Thymus (tissue), 11 donors: Measurements from ENCODE around the gene DOCK3. TPM values are rescaled to one million over a fixed set of nuclear protein-coding genes. Genes with fewer than 3 reads are reported as not detected.
"Not testable (repeated sequence)": the region's sequence is repeated elsewhere in the genome, so short reads cannot be mapped to it uniquely, and the experiment has no call there.

Experiments used
- DNase-seq, 9 donors: peaks; one replicate each; pipeline ENCODE4 v3.0.0-alpha.2; 2013; ENCODE audit warnings: low spot score in 9 of 9, low read depth in 6 of 9, missing footprints in 1 of 9
- H3K27ac ChIP-seq, 2 donors: one replicate each; pipeline ENCODE4 v1.5.1; 2013; ENCODE audit warnings: control low read depth in 1 of 2, low read depth in 1 of 2, low read length in 1 of 2, mild to moderate bottlenecking in 1 of 2, moderate library complexity in 1 of 2
- H3K27me3 ChIP-seq, 2 donors: one replicate each; pipeline ENCODE4 v1.5.1; 2013; ENCODE audit warnings: low read length in 1 of 2; ENCODE audit not compliant: control insufficient read depth in 2 of 2, insufficient read depth in 1 of 2
- H3K36me3 ChIP-seq, 2 donors: one replicate each; pipeline ENCODE4 v1.5.1; 2013; ENCODE audit warnings: low read length in 1 of 2, mild to moderate bottlenecking in 1 of 2, moderate library complexity in 1 of 2; ENCODE audit not compliant: control insufficient read depth in 2 of 2, insufficient read depth in 2 of 2
- H3K4me1 ChIP-seq, 2 donors: one replicate each; pipeline ENCODE4 v1.5.1; 2013; ENCODE audit warnings: low read length in 2 of 2; ENCODE audit not compliant: control insufficient read depth in 2 of 2, insufficient read depth in 2 of 2
- H3K4me3 ChIP-seq, 2 donors: one replicate each; pipeline ENCODE4 v1.5.1; 2013; ENCODE audit warnings: low read length in 2 of 2, control low read depth in 1 of 2, mild to moderate bottlenecking in 1 of 2
- H3K9me3 ChIP-seq, 2 donors: one replicate each; pipeline ENCODE4 v1.5.1; 2013; ENCODE audit warnings: low read length in 1 of 2, mild to moderate bottlenecking in 1 of 2; ENCODE audit not compliant: control insufficient read depth in 2 of 2, insufficient read depth in 1 of 2
- WGBS: extraction: QIAGEN DNeasy Blood & Tissue Kit; methylation state at CpG from one replicate; pipeline ENCODE4 v1.1.7; 2013; 5-methylcytosine and 5-hydroxymethylcytosine counted together
- polyA plus RNA-seq: library from polyadenylated mRNA; stranded (reverse); fragments of 200-250 nt; gene quantifications from one replicate; pipeline ENCODE4 v1.2.3, GENCODE V29; 2013
- total RNA-seq: library from RNA; stranded (reverse); fragments of 120-200 nt; gene quantifications from one replicate; pipeline ENCODE4 v1.2.4, GENCODE V29; 2013
- donor health status: healthy.

The DOCK3 gene
- total and polyA plus RNA-seq, 2 donors: 0.05 to 0.21 TPM

GRCh38 chr3:51354731-51355615 lies 680.2 kb downstream of the DOCK3 start:
- Histone ChIP-seq H3K36me3 (no peaks in the 10 kb centered on the region), H3K27me3 (no peaks in the 10 kb centered on the region), H3K4me3 (no peak overlapping the region), H3K4me1 (no peaks in the 10 kb centered on the region), H3K9me3 (no peaks in the 10 kb centered on the region), H3K27ac (no peak overlapping the region)
- 97% methylated on average over 9 of the region's 9 CpGs for WGBS
- no peak for DNase-seq

DNA sequence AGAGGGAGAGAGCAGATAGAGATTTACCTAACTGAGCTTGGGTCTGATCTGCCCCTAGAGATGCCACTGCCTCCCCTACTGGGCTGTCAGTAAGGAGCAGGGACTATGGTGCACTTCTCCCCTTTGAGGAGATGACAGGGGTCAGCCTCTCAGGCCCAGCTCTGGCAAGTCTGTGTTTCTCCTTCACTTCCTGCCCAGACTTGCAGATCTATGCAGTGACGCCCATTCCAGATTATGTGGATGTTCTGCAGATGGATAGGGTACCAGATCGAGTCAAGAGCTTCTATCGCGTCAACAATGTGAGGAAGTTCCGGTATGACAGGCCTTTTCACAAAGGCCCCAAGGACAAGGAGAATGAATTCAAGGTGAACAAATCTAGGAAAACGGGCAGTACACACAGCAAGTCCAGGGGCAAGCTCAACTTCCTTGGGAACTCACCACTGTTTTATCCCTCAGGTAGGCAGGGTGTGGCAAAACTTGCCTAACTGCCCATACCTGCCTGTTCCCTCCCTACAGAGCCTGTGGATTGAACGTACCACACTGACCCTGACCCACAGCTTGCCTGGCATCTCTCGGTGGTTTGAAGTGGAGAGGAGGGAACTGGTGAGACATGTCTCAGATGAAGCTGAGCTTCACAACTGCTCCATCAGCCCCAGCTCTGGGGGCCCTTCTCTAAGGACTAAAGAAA lies 681.3 kb downstream of the DOCK3 start:
- Histone ChIP-seq H3K27ac (no peak overlapping the region), H3K9me3 (no peaks in the 10 kb centered on the region), H3K36me3 (no peaks in the 10 kb centered on the region), H3K4me3 (no peak overlapping the region), H3K27me3 (no peaks in the 10 kb centered on the region), H3K4me1 (no peaks in the 10 kb centered on the region)
- no peak for DNase-seq
- 82% methylated on average over 8 of the region's 8 CpGs for WGBS

DNA sequence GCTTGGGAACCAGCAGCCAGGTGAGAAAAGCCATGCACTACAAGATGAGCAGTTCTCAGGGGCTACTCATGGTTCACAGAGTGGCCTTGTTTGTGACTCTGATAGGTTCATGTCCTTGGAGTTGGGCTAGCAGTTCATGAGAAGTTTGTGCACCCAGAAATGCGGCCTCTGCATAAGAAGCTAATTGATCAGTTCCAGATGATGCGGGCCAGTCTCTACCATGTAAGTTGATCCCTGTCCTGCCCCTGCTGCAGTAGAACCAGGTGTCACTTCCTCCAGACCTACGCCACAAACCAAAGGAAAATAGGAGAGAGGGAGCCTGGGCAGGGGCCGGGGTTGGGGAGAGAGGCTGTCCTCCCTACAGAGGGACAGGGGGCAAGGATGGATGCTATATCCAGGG lies 683.1 kb downstream of the DOCK3 start:
- no peak overlapping the region for H3K4me3 ChIP-seq
- WGBS: 70% methylated on average over 4 of the region's 4 CpGs
- H3K4me1 ChIP-seq: no peaks in the 10 kb centered on the region
- H3K27me3 ChIP-seq: no peaks in the 10 kb centered on the region
- DNase-seq: no peak
- H3K36me3 ChIP-seq: no peaks in the 10 kb centered on the region
- no peaks in the 10 kb centered on the region for H3K9me3 ChIP-seq
- H3K27ac ChIP-seq: no peak overlapping the region

- no peak for DNase-seq
Observed at GRCh38 chr3:51358981-51359380, 684.3 kb downstream of the DOCK3 start.

DNA sequence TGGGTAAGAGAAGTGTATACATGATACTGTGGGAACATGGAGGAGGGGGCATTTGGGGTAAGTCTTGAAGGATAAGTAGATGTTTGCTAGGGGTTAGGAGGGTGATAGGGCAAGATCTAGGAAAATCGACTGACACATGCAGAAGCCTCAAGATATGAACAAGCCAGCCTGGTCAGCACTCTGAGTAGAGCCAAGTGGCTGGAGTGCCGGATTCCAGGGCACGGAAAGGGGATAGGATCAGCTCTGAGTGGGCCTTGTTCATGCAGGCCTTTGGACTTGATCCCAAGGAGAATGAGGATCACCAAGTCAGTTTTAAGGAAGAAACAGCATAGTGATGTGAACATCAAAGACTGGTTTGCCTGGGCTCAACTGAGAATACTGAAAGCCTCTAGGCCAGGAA lies 686.1 kb downstream of the DOCK3 start:
- Histone ChIP-seq H3K27me3 (no peaks in the 10 kb centered on the region), H3K27ac (no peak overlapping the region), H3K9me3 (no peaks in the 10 kb centered on the region), H3K36me3 (no peaks in the 10 kb centered on the region), H3K4me1 (no peaks in the 10 kb centered on the region), H3K4me3 (no peak overlapping the region)
- 95% methylated on average over 3 of the region's 3 CpGs for WGBS
- no peak for DNase-seq

More at GRCh38 chr3:51358981-51359380, 684.3 kb downstream of the DOCK3 start:
- H3K4me1 ChIP-seq: no peaks in the 10 kb centered on the region
- no peaks in the 10 kb centered on the region for H3K36me3 ChIP-seq
- no peaks in the 10 kb centered on the region for H3K27me3 ChIP-seq
- H3K4me3 ChIP-seq: no peak overlapping the region
- H3K27ac ChIP-seq: no peak overlapping the region
- 88% methylated on average over 3 of the region's 3 CpGs for WGBS
- H3K9me3 ChIP-seq: no peaks in the 10 kb centered on the region

GRCh38 chr3:51361746-51362145 lies 687.0 kb downstream of the DOCK3 start:
- Histone ChIP-seq H3K4me1 (no peaks in the 10 kb centered on the region), H3K9me3 (no peaks in the 10 kb centered on the region), H3K4me3 (no peak overlapping the region), H3K36me3 (no peaks in the 10 kb centered on the region), H3K27ac (no peak overlapping the region), H3K27me3 (no peaks in the 10 kb centered on the region)
- 96% methylated on average over 6 of the region's 6 CpGs for WGBS
- no peak for DNase-seq

GRCh38 chr3:51362476-51362875 lies 687.7 kb downstream of the DOCK3 start:
- DNase-seq: no peak
- Histone ChIP-seq H3K27ac (no peak overlapping the region), H3K36me3 (no peaks in the 10 kb centered on the region), H3K4me3 (no peak overlapping the region), H3K27me3 (no peaks in the 10 kb centered on the region), H3K4me1 (no peaks in the 10 kb centered on the region), H3K9me3 (no peaks in the 10 kb centered on the region)
- 97% methylated on average over 9 of the region's 9 CpGs for WGBS

DNA sequence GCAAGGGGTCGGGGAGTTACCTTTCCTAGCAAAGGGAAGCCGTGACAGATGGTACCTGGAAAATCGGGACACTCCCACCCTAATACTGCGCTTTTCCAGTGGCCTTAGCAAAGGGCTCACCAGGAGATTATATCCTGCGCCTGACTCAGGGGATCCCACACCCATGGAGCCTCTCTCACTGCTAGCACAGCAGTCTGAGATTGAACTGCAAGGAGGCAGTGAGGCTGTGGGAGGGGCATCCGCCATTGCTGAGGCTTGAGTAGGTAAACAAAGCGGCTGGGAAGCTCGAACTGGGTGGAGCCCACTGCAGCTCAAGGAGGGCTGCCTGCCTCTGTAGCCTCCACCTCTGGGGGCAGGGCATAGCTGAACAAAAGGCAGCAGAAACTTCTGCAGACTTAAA lies 693.5 kb downstream of the DOCK3 start:
- 97% methylated on average over 8 of the region's 8 CpGs for WGBS
- H3K4me3 ChIP-seq, DNase-seq, H3K27ac ChIP-seq, H3K4me1 ChIP-seq, H3K27me3 ChIP-seq, H3K9me3 ChIP-seq, H3K36me3 ChIP-seq: not testable (repeated sequence)

- H3K27me3 ChIP-seq: peaks cover 0 to 2% of the 10 kb centered on the region in 2 donors
- H3K4me1 ChIP-seq: no peaks in the 10 kb centered on the region
- no peaks in the 10 kb centered on the region for H3K9me3 ChIP-seq
- H3K36me3 ChIP-seq: no peaks in the 10 kb centered on the region
- DNase-seq: peak in 2 of 9 donors; percentile 58 to 72
- WGBS: 39% methylated on average over 4 of the region's 4 CpGs
- H3K4me3 ChIP-seq: no peak overlapping the region
- no peak overlapping the region for H3K27ac ChIP-seq
Observed at GRCh38 chr3:51371943-51372557, 697.3 kb downstream of the DOCK3 start.
